Measurements from ENCODE around the gene ITGA2. TPM values are rescaled to one million over a fixed set of nuclear protein-coding genes. Genes with fewer than 3 reads are reported as not detected.

Gene ITGA2
- total RNA-seq, 1 experiment from 2014 or later, result 13.6 TPM

GRCh38 chr5:53041071-53041692 is 52.0 kb downstream of the ITGA2 start:
- Histone ChIP-seq H3K36me3 (ENCODE audit: control insufficient read depth, insufficient read depth, low read length) (no peaks in the 10 kb centered on the region), H3K4me3 (ENCODE audit: low read depth, low read length) (no peak overlapping the region), H3K27me3 (replicated peaks; ENCODE audit: control insufficient read depth, insufficient read depth, low read length) (no peaks in the 10 kb centered on the region), H3K9me3 (no peaks in the 10 kb centered on the region), H3K4me1 (peaks cover 18% of the 10 kb centered on the region)
- Mint-ChIP-seq H3K4me3 (ENCODE audit: unreplicated experiment) (no peak overlapping the region), H3K27me3 (ENCODE audit: insufficient read depth, unreplicated experiment) (no peaks in the 10 kb centered on the region), H3K36me3 (ENCODE audit: insufficient read depth, unreplicated experiment) (peaks cover 9% of the 10 kb centered on the region), H3K4me1 (ENCODE audit: low read depth, unreplicated experiment) (peaks cover 18% of the 10 kb centered on the region), H3K9me3 (ENCODE audit: unreplicated experiment) (no peaks in the 10 kb centered on the region), H3K27ac (ENCODE audit: unreplicated experiment) (no peak overlapping the region)
- BruUV-seq (replicated peaks), result no TSS peak
- POLR2A ChIA-PET, result no interaction called here
- CTCF ChIA-PET, result interaction anchor here (0.6 kb wide), 1 partner anchor 51 kb away, joined by 3 read pairs; no protein-coding TSS in a partner anchor
- no peak for DNase-seq
- intact Hi-C loops (cut with micrococcal nuclease; ENCODE audit: unreplicated experiment), result no loop called here
- no peak for TF ChIP-seq CTCF (IDR thresholded peaks at IDR 0.05; ENCODE audit: insufficient read depth in 1 of 2, low read depth in 1 of 2, low read length in 1 of 2, severe bottlenecking in 1 of 2, unreplicated experiment in 1 of 2)

- BruUV-seq (replicated peaks), result no TSS peak
- no peak for DNase-seq
- intact Hi-C loops (cut with micrococcal nuclease; ENCODE audit: unreplicated experiment), result no loop called here
- POLR2A ChIA-PET, result no interaction called here
- no peak overlapping the region for H3K4me3 ChIP-seq (ENCODE audit: low read depth, low read length)
- CTCF ChIA-PET, result no interaction called here
- no peak for TF ChIP-seq CTCF (IDR thresholded peaks at IDR 0.05; ENCODE audit: insufficient read depth in 1 of 2, low read depth in 1 of 2, low read length in 1 of 2, severe bottlenecking in 1 of 2, unreplicated experiment in 1 of 2)
- peaks cover 9% of the 10 kb centered on the region for H3K36me3 Mint-ChIP-seq (ENCODE audit: insufficient read depth, unreplicated experiment)
- no peaks in the 10 kb centered on the region for H3K27me3 ChIP-seq (replicated peaks; ENCODE audit: control insufficient read depth, insufficient read depth, low read length)
- H3K27me3 Mint-ChIP-seq (ENCODE audit: insufficient read depth, unreplicated experiment), result no peaks in the 10 kb centered on the region
- peaks cover 18% of the 10 kb centered on the region for H3K4me1 ChIP-seq
- H3K36me3 ChIP-seq (ENCODE audit: control insufficient read depth, insufficient read depth, low read length), result no peaks in the 10 kb centered on the region
- no peak overlapping the region for H3K4me3 Mint-ChIP-seq (ENCODE audit: unreplicated experiment)
- peaks cover 13% of the 10 kb centered on the region for H3K4me1 Mint-ChIP-seq (ENCODE audit: low read depth, unreplicated experiment)
- no peaks in the 10 kb centered on the region for H3K9me3 ChIP-seq
- no peak overlapping the region for H3K27ac Mint-ChIP-seq (ENCODE audit: unreplicated experiment)
- no peaks in the 10 kb centered on the region for H3K9me3 Mint-ChIP-seq (ENCODE audit: unreplicated experiment)
Observed at GRCh38 chr5:53041740-53042139, 52.6 kb downstream of the ITGA2 start.

- H3K9me3 Mint-ChIP-seq (ENCODE audit: unreplicated experiment), result no peaks in the 10 kb centered on the region
- Histone ChIP-seq H3K4me1 (peaks cover under 1% of the 10 kb centered on the region; the same call in 1 of the 2 replicates), H3K36me3 (ENCODE audit: control insufficient read depth, insufficient read depth, low read length) (no peaks in the 10 kb centered on the region), H3K9me3 (no peaks in the 10 kb centered on the region), H3K4me3 (ENCODE audit: low read depth, low read length) (no peak overlapping the region), H3K27me3 (replicated peaks; ENCODE audit: control insufficient read depth, insufficient read depth, low read length) (no peaks in the 10 kb centered on the region)
- DNase-seq, result no peak
- H3K36me3 Mint-ChIP-seq (ENCODE audit: insufficient read depth, unreplicated experiment), result no peaks in the 10 kb centered on the region
- POLR2A ChIA-PET, result no interaction called here
- no peak for TF ChIP-seq CTCF (IDR thresholded peaks at IDR 0.05; ENCODE audit: insufficient read depth in 1 of 2, low read depth in 1 of 2, low read length in 1 of 2, severe bottlenecking in 1 of 2, unreplicated experiment in 1 of 2)
- no peak overlapping the region for H3K27ac Mint-ChIP-seq (ENCODE audit: unreplicated experiment)
- H3K4me1 Mint-ChIP-seq (ENCODE audit: low read depth, unreplicated experiment), result no peaks in the 10 kb centered on the region
- CTCF ChIA-PET, result no interaction called here
- H3K4me3 Mint-ChIP-seq (ENCODE audit: unreplicated experiment), result no peak overlapping the region
- BruUV-seq (replicated peaks), result no TSS peak
- no peaks in the 10 kb centered on the region for H3K27me3 Mint-ChIP-seq (ENCODE audit: insufficient read depth, unreplicated experiment)
- intact Hi-C loops (cut with micrococcal nuclease; ENCODE audit: unreplicated experiment), result no loop called here
Observed at GRCh38 chr5:53045263-53045662, 56.1 kb downstream of the ITGA2 start.

All from Caco-2 (cell line).